ENCODE data around the gene ANKH. TPM values are rescaled to one million over a fixed set of nuclear protein-coding genes. Genes with fewer than 3 reads are reported as not detected.

The ANKH gene
- total and polyA plus RNA-seq, 2 donors (not counting 1 experiment from before 2014, with no cell fraction given), result 13.7 to 71.1 TPM

GRCh38 chr5:14713476-14714390 is 157.8 kb downstream of the ANKH start:
- Histone ChIP-seq H3K27me3 (replicated peaks in 1 of 4; ENCODE audit: control extremely low read depth in 1 of 4, control insufficient read depth in 3 of 4, insufficient read depth in 4 of 4, low read length in 3 of 4) (no peaks in the 10 kb centered on the region), H3K4me1 (ENCODE audit: control insufficient read depth in 2 of 2, insufficient read depth in 2 of 2, low read length in 2 of 2) (no peaks in the 10 kb centered on the region), H3K36me3 (replicated peaks in 1 of 2; ENCODE audit: control extremely low read depth in 1 of 2, control insufficient read depth in 1 of 2, extremely low read depth in 1 of 2, insufficient read depth in 2 of 2, low read length in 1 of 2) (peaks cover 2 to 54% of the 10 kb centered on the region in 2 experiments), H3K9ac (ENCODE audit: low read length) (no peak overlapping the region), H3K4me3 (ENCODE audit: control extremely low read depth in 1 of 5, extremely low read depth in 1 of 5, insufficient read depth in 1 of 5, low read depth in 2 of 5, low read length in 4 of 5) (no peak overlapping the region), H3K4me2 (replicated peaks; ENCODE audit: low read depth, low read length, poor library complexity, severe bottlenecking) (no peak overlapping the region), H2AFZ (ENCODE audit: insufficient read depth, low read depth, low read length, poor library complexity, severe bottlenecking) (no peak overlapping the region), H4K20me1 (ENCODE audit: control insufficient read depth, insufficient read depth, low read length, poor library complexity, severe bottlenecking) (no peaks in the 10 kb centered on the region), H3K9me3 (ENCODE audit: control extremely low read depth in 1 of 3, control insufficient read depth in 2 of 3, insufficient read depth in 1 of 3, low read length in 2 of 3) (no peaks in the 10 kb centered on the region), H3K79me2 (ENCODE audit: control insufficient read depth, insufficient read depth, low read length) (no peaks in the 10 kb centered on the region), H3K27ac (ENCODE audit: low read length in 2 of 2) (no peak overlapping the region)
- ChIA-PET CTCF (no interaction called here), POLR2A (no interaction called here)
- Mint-ChIP-seq H3K9me3 (ENCODE audit: insufficient read depth) (no peaks in the 10 kb centered on the region), H3K4me1 (no peaks in the 10 kb centered on the region), H3K27me3 (no peaks in the 10 kb centered on the region), H3K4me3 (no peak overlapping the region), H3K27ac (peak overlapping the region; percentile 32)
- intact Hi-C loops (cut with micrococcal nuclease), result no loop called here
- WGBS (ENCODE audit: insufficient coverage), result 96% methylated on average over 20 of the region's 23 CpGs
- no peak for DNase-seq
- ATAC-seq (ENCODE audit: low read depth), result no peak
- TF ChIP-seq EZH2 (IDR thresholded peaks at IDR 0.05; ENCODE audit: borderline replicate concordance, insufficient read depth, low read depth, low read length, poor library complexity, severe bottlenecking) (no peak), CTCF (IDR thresholded peaks at IDR 0.05) (no peak)

- ChIA-PET POLR2A (no interaction called here), CTCF (interaction anchor here (1.2 kb wide), 1 partner anchor 14 kb away, joined by 3 read pairs; no protein-coding TSS in a partner anchor)
- ATAC-seq (ENCODE audit: low read depth), result no peak
- DNase-seq, result no peak
- H3K27me3 ChIP-seq (replicated peaks in 1 of 4; ENCODE audit: control extremely low read depth in 1 of 4, control insufficient read depth in 3 of 4, insufficient read depth in 4 of 4, low read length in 3 of 4), result no peaks in the 10 kb centered on the region
- H3K4me1 ChIP-seq (ENCODE audit: control insufficient read depth in 2 of 2, insufficient read depth in 2 of 2, low read length in 2 of 2), result no peaks in the 10 kb centered on the region
- H3K79me2 ChIP-seq (ENCODE audit: control insufficient read depth, insufficient read depth, low read length), result no peaks in the 10 kb centered on the region
- no peaks in the 10 kb centered on the region for H3K9me3 ChIP-seq (ENCODE audit: control extremely low read depth in 1 of 3, control insufficient read depth in 2 of 3, insufficient read depth in 1 of 3, low read length in 2 of 3)
- TF ChIP-seq EZH2 (IDR thresholded peaks at IDR 0.05; ENCODE audit: borderline replicate concordance, insufficient read depth, low read depth, low read length, poor library complexity, severe bottlenecking) (no peak), CTCF (IDR thresholded peaks at IDR 0.05) (no peak)
- no peak overlapping the region for H3K9ac ChIP-seq (ENCODE audit: low read length)
- no peaks in the 10 kb centered on the region for H3K9me3 Mint-ChIP-seq (ENCODE audit: insufficient read depth)
- H3K4me3 ChIP-seq (ENCODE audit: control extremely low read depth in 1 of 5, extremely low read depth in 1 of 5, insufficient read depth in 1 of 5, low read depth in 2 of 5, low read length in 4 of 5), result no peak overlapping the region
- no peak overlapping the region for H2AFZ ChIP-seq (ENCODE audit: insufficient read depth, low read depth, low read length, poor library complexity, severe bottlenecking)
- H3K4me1 Mint-ChIP-seq, result peaks cover 4% of the 10 kb centered on the region
- H3K27ac Mint-ChIP-seq, result no peak overlapping the region
- intact Hi-C loops (cut with micrococcal nuclease), result no loop called here
- no peak overlapping the region for H3K27ac ChIP-seq (ENCODE audit: low read length in 2 of 2)
- H3K4me3 Mint-ChIP-seq, result no peak overlapping the region
- no peaks in the 10 kb centered on the region for H4K20me1 ChIP-seq (ENCODE audit: control insufficient read depth, insufficient read depth, low read length, poor library complexity, severe bottlenecking)
- H3K36me3 ChIP-seq (replicated peaks in 1 of 2; ENCODE audit: control extremely low read depth in 1 of 2, control insufficient read depth in 1 of 2, extremely low read depth in 1 of 2, insufficient read depth in 2 of 2, low read length in 1 of 2), result peaks cover 2 to 58% of the 10 kb centered on the region in 2 experiments
- WGBS (ENCODE audit: insufficient coverage), result 97% methylated on average over 17 of the region's 17 CpGs
- no peaks in the 10 kb centered on the region for H3K27me3 Mint-ChIP-seq
- no peak overlapping the region for H3K4me2 ChIP-seq (replicated peaks; ENCODE audit: low read depth, low read length, poor library complexity, severe bottlenecking)
Observed at GRCh38 chr5:14712666-14713065, 158.9 kb downstream of the ANKH start.
